CD14-positive monocyte (primary cell): ENCODE results near the gene KCNH3. TPM values are rescaled to one million over a fixed set of nuclear protein-coding genes. Genes with fewer than 3 reads are reported as not detected.

Source experiments
- DNase-seq, 3 donors: peaks; one replicate each; pipeline ENCODE4 v3.0.0-alpha.2; 2011 to 2022
- H2AFZ ChIP-seq: 2 replicates; pipeline ENCODE4 v1.6.0; 2012; ENCODE audit warnings: mild to moderate bottlenecking, low read depth, low read length, inconsistent platforms; ENCODE audit not compliant: insufficient read depth, poor library complexity, severe bottlenecking
- H3K27ac ChIP-seq, 2 donors: 1 replicate in 1 of 2; 2 replicates in 1 of 2; pipeline ENCODE4 v1.5.1; 2012 to 2013; ENCODE audit warnings: low read length in 2 of 2, control low read depth in 1 of 2, inconsistent platforms in 1 of 2, low read depth in 1 of 2, mild to moderate bottlenecking in 1 of 2
- H3K27me3 ChIP-seq, 2 donors: one replicate each; pipeline versions ENCODE4 v1.6.0 to v1.6.1; 2011 to 2013; ENCODE audit warnings: low read length in 2 of 2; ENCODE audit not compliant: control insufficient read depth in 2 of 2, insufficient read depth in 2 of 2
- H3K36me3 ChIP-seq, 2 donors: replicated peaks in 1 of 2; 1 replicate in 1 of 2; 2 replicates in 1 of 2; pipeline versions ENCODE4 v1.5.1 to v1.6.1; 2012 to 2013; ENCODE audit warnings: low read length in 2 of 2, control low read depth in 1 of 2, inconsistent platforms in 1 of 2, mild to moderate bottlenecking in 1 of 2; ENCODE audit not compliant: insufficient read depth in 2 of 2, control insufficient read depth in 1 of 2
- H3K4me1 ChIP-seq, 2 donors: 1 replicate in 1 of 2; 2 replicates in 1 of 2; pipeline versions ENCODE4 v1.5.1 to v1.6.1; 2012 to 2013; ENCODE audit warnings: low read length in 2 of 2, control low read depth in 1 of 2, inconsistent platforms in 1 of 2, mild to moderate bottlenecking in 1 of 2, moderate library complexity in 1 of 2; ENCODE audit not compliant: insufficient read depth in 2 of 2, control insufficient read depth in 1 of 2
- H3K4me2 ChIP-seq: replicated peaks from 2 replicates; pipeline ENCODE3; 2012; ENCODE audit warnings: low read length, moderate library complexity, mild to moderate bottlenecking; ENCODE audit not compliant: poor library complexity, severe bottlenecking; ENCODE audit errors: extremely low read depth
- H3K4me3 ChIP-seq, 3 experiments: fragments of 200-600 bp in 1 of 3; sonication (generic) in 1 of 3; replicated peaks in 1 of 3; 1 replicate in 2 of 3; 2 replicates in 1 of 3; pipeline ENCODE4 v1.5.1; 2011 to 2013; ENCODE audit warnings: low read length in 3 of 3, mild to moderate bottlenecking in 3 of 3, control low read depth in 2 of 3, low read depth in 2 of 3, inconsistent platforms in 1 of 3, moderate library complexity in 1 of 3
- H3K79me2 ChIP-seq: 2 replicates; pipeline ENCODE4 v1.6.0; 2012; ENCODE audit warnings: mild to moderate bottlenecking, control low read depth, inconsistent platforms, low read length, moderate library complexity; ENCODE audit not compliant: insufficient read depth
- H3K9ac ChIP-seq: 2 replicates; pipeline ENCODE4 v1.6.0; 2017; ENCODE audit warnings: low read length, mild to moderate bottlenecking; ENCODE audit not compliant: insufficient read depth, poor library complexity, severe bottlenecking
- H3K9me3 ChIP-seq, 2 donors: replicated peaks in 1 of 2; 1 replicate in 1 of 2; 2 replicates in 1 of 2; pipeline versions ENCODE4 v1.5.1 to v1.6.1; 2012 to 2013; ENCODE audit warnings: low read length in 2 of 2, control low read depth in 1 of 2; ENCODE audit not compliant: control insufficient read depth in 1 of 2, insufficient read depth in 1 of 2
- H4K20me1 ChIP-seq: 2 replicates; pipeline ENCODE4 v1.6.0; 2012; ENCODE audit warnings: mild to moderate bottlenecking, low read length, control low read depth, moderate library complexity; ENCODE audit not compliant: insufficient read depth
- H3K27ac Mint-ChIP-seq, 7 donors: one replicate each; pipeline ENCODE4 v1.8.0; 2020; ENCODE audit warnings: mild to moderate bottlenecking in 7 of 7, mixed read lengths in 7 of 7, moderate library complexity in 6 of 7, inconsistent platforms in 2 of 7
- H3K27me3 Mint-ChIP-seq, 3 donors: one replicate each; pipeline ENCODE4 v1.8.0; 2021 to 2022; ENCODE audit warnings: low read depth in 3 of 3, mild to moderate bottlenecking in 3 of 3, mixed read lengths in 3 of 3, moderate library complexity in 3 of 3, inconsistent platforms in 1 of 3
- H3K36me3 Mint-ChIP-seq, 2 donors: one replicate each; pipeline ENCODE4 v1.8.0; 2020; ENCODE audit warnings: mixed read lengths in 2 of 2, inconsistent platforms in 1 of 2, mild to moderate bottlenecking in 1 of 2
- H3K4me1 Mint-ChIP-seq: one replicate; pipeline ENCODE4 v1.8.0; 2020; ENCODE audit warnings: mild to moderate bottlenecking, mixed read lengths
- H3K4me3 Mint-ChIP-seq, 2 donors: one replicate each; pipeline ENCODE4 v1.8.0; 2020; ENCODE audit warnings: mild to moderate bottlenecking in 2 of 2, mixed read lengths in 2 of 2, moderate library complexity in 1 of 2
- H3K9me3 Mint-ChIP-seq, 7 donors: one replicate each; pipeline ENCODE4 v1.8.0; 2020 to 2022; ENCODE audit warnings: mixed read lengths in 7 of 7, mild to moderate bottlenecking in 6 of 7, moderate library complexity in 6 of 7, inconsistent platforms in 2 of 7
- CTCF ChIP-seq: fragments of 200-600 bp; IDR thresholded peaks from one replicate; pipeline ENCODE4 v1.8.0; 2022; ENCODE audit warnings: antibody characterized with exemption, mild to moderate bottlenecking
- WGBS: methylation state at CpG from one replicate; pipeline ENCODE4 v1.1.5; 2013; ENCODE audit warnings: missing lambda C conversion rate; ENCODE audit not compliant: insufficient coverage; 5-methylcytosine and 5-hydroxymethylcytosine counted together
- intact Hi-C, 2 donors: fragments of 100-400 bp; cut with micrococcal nuclease; formaldehyde crosslinking; loops; one replicate each; pipeline versions ENCODE4 v1.15.0 to v1.15.1; 2023
- polyA plus RNA-seq, 3 donors: library from polyadenylated mRNA; depleted of rRNA in 1 of 3; unstranded in 2 of 3; stranded (reverse) in 1 of 3; fragments of 300-500 nt in 2 of 3; fragments of >200 nt in 1 of 3; fragmentation: Illumina TruSeq in 2 of 3; gene quantifications; 1 replicate in 2 of 3; 2 replicates in 1 of 3; pipeline ENCODE4 v1.2.3, GENCODE V29; 2012 to 2021

KCNH3 gene
- polyA plus RNA-seq, 3 donors: 1.3 to 18.2 (median 3.3) TPM

- Histone ChIP-seq H2AFZ (no peak overlapping the region), H4K20me1 (no peaks in the 10 kb centered on the region), H3K4me1 (peaks cover 6 to 8% of the 10 kb centered on the region in 2 donors), H3K9me3 (no peaks in the 10 kb centered on the region), H3K79me2 (no peaks in the 10 kb centered on the region), H3K9ac (no peak overlapping the region), H3K4me3 (no peak overlapping the region), H3K27ac (no peak overlapping the region), H3K36me3 (peaks cover 6 to 17% of the 10 kb centered on the region in 2 donors), H3K27me3 (no peaks in the 10 kb centered on the region), H3K4me2 (no peak overlapping the region)
- H3K27me3 Mint-ChIP-seq: no peaks in the 10 kb centered on the region
- no peak for TF ChIP-seq CTCF
- no peak overlapping the region for H3K4me3 Mint-ChIP-seq
- intact Hi-C loops: no loop called here
- H3K27ac Mint-ChIP-seq: no peak overlapping the region
- H3K36me3 Mint-ChIP-seq: peaks cover 14 to 23% of the 10 kb centered on the region in 2 donors
- WGBS: 91% methylated on average over 5 of the region's 6 CpGs
- no peaks in the 10 kb centered on the region for H3K9me3 Mint-ChIP-seq
- DNase-seq: no peak
- peaks cover 4% of the 10 kb centered on the region for H3K4me1 Mint-ChIP-seq
Observed at GRCh38 chr12:49524660-49525324, 14.0 kb upstream of the KCNH3 start.

GRCh38 chr12:49525942-49526341 is 12.9 kb upstream of the KCNH3 start:
- H3K36me3 ChIP-seq: peaks cover 6 to 17% of the 10 kb centered on the region in 2 donors

More at GRCh38 chr12:49525942-49526341, 12.9 kb upstream of the KCNH3 start:
- Mint-ChIP-seq H3K27me3 (no peaks in the 10 kb centered on the region), H3K9me3 (no peaks in the 10 kb centered on the region), H3K36me3 (peaks cover 14 to 20% of the 10 kb centered on the region in 2 donors), H3K4me3 (no peak overlapping the region), H3K4me1 (peaks cover 4% of the 10 kb centered on the region), H3K27ac (no peak overlapping the region)
- no peaks in the 10 kb centered on the region for H3K27me3 ChIP-seq
- DNase-seq: no peak
- peaks cover 7 to 10% of the 10 kb centered on the region in 2 donors for H3K4me1 ChIP-seq
- no peak overlapping the region for H3K4me3 ChIP-seq
- intact Hi-C loops: no loop called here
- no peak overlapping the region for H3K9ac ChIP-seq
- H4K20me1 ChIP-seq: no peaks in the 10 kb centered on the region
- no peaks in the 10 kb centered on the region for H3K9me3 ChIP-seq
- no peak overlapping the region for H2AFZ ChIP-seq
- no peaks in the 10 kb centered on the region for H3K79me2 ChIP-seq
- WGBS: 100% methylated on average over 5 of the region's 7 CpGs
- no peak for TF ChIP-seq CTCF
- H3K4me2 ChIP-seq: no peak overlapping the region
- H3K27ac ChIP-seq: no peak overlapping the region
